ENCODE measurements around the gene OR4C46. TPM values are rescaled to one million over a fixed set of nuclear protein-coding genes. Genes with fewer than 3 reads are reported as not detected.
"Not testable (repeated sequence)": the region's sequence is repeated elsewhere in the genome, so short reads cannot be mapped to it uniquely, and the experiment has no call there.

Gene OR4C46
- polyA plus RNA-seq (not detected in 2 replicates), polyA minus RNA-seq (not detected in 2 replicates)

DNA sequence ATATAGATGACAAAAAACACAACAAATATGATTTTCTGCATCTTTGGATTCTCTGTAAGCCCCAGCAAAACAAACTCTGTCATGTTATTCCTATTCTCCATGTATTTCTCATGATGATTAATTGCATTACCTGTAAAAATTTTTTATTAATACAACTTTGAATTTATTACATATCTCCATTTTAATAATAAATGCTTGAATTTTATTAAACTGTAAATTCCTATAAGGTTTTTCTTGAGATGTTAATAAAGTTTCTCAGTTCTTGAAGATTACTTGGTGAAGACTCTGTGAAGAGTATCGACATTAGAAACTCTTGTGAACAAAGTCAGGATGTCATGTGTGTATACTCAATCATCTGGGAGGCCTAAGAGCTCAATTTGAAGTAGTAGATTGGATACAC lies at the start of gene OR4C46:
Gene OR4C46 (minus strand): TSS at position 101 of the 400 bp plus-strand sequence. CDS start 0 bp downstream, at position 101.
- H2AFZ ChIP-seq (ENCODE audit: low read depth, low read length), result no peak within 1 kb of the TSS

DNA sequence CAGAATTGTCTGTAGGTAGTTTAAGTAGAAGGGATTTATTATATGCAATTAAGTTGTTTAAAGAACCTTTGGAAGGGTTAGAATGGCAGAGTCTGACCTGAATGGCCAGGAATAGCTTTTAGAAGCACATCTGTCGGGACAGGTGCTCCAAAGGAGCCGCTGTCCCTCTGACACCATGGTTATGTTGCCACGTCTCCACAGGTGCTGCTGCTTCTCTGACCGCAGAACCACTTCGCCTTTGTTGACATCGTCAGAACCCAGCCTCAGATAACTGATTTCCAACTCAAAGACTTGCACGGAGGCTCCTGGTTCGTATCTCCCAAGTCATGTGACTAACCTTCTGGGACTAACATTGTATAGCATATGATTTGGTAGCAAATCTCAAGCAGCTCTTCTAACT lies 41.8 kb upstream of the OR4C46 start:
- H3K9me3 ChIP-seq (ENCODE audit: low read length); H3K4me3 ChIP-seq (ENCODE audit: low read length); H3K9me2 ChIP-seq (ENCODE audit: insufficient read depth, low read length); H3K36me3 ChIP-seq (ENCODE audit: insufficient read depth, low read length); H3F3A ChIP-seq (ENCODE audit: insufficient read depth, low read length, poor library complexity, severe bottlenecking); H3K27me3 ChIP-seq (ENCODE audit: insufficient read depth, low read depth, low read length); H3K4me2 ChIP-seq (ENCODE audit: low read length); H3K79me2 ChIP-seq (replicated peaks; ENCODE audit: insufficient read depth, low read length); H4K20me1 ChIP-seq (ENCODE audit: insufficient read depth); H3K27ac ChIP-seq (ENCODE audit: low read length); H2AFZ ChIP-seq (ENCODE audit: low read depth, low read length); H3K9ac ChIP-seq (ENCODE audit: low read length): not testable (repeated sequence)

More for the DNA sequence above, at the start of gene OR4C46:
- no peak within 1 kb of the TSS for H3K4me3 ChIP-seq (ENCODE audit: low read length)
- no peak for TF ChIP-seq TAF1 (IDR thresholded peaks at IDR 0.05; ENCODE audit: low read depth)
- no peaks in the 10 kb centered on the region for H3K9me2 ChIP-seq (ENCODE audit: insufficient read depth, low read length)
- H3K36me3 ChIP-seq (ENCODE audit: insufficient read depth, low read length), result no peaks in the 10 kb centered on the region
- H3K79me2 ChIP-seq (replicated peaks; ENCODE audit: insufficient read depth, low read length), result no peaks in the 10 kb centered on the region
- H3K9ac ChIP-seq (ENCODE audit: low read length), result no peak within 1 kb of the TSS
- no peaks in the 10 kb centered on the region for H3K27me3 ChIP-seq (ENCODE audit: insufficient read depth, low read depth, low read length)
- no peaks in the 10 kb centered on the region for H4K20me1 ChIP-seq (ENCODE audit: insufficient read depth)
- no peaks in the 10 kb centered on the region for H3F3A ChIP-seq (ENCODE audit: insufficient read depth, low read length, poor library complexity, severe bottlenecking)
- no peak within 1 kb of the TSS for H3K27ac ChIP-seq (ENCODE audit: low read length)
- no peaks in the 10 kb centered on the region for H3K9me3 ChIP-seq (ENCODE audit: low read length)
- no peak within 1 kb of the TSS for H3K4me2 ChIP-seq (ENCODE audit: low read length)

DNA sequence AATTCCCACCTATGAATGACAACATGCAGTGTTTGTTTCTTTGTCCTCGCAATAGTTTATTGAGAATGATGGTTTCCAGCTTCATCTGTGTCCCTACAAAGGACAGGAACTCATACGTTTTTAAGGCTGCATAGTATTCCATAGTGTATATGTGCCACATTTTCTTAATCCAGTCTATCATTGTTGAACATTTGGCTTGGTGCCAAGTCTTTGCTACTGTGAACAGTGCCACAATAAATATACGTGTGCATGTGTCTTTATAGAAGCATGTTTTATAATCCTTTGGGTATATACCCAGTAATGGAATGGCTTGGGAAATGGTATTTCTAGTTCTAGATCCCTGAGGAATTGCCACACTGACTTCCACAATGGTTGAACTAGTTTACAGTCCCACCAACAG lies 42.4 kb downstream of the OR4C46 start:
- H3K9me2 ChIP-seq (ENCODE audit: insufficient read depth, low read length); H2AFZ ChIP-seq (ENCODE audit: low read depth, low read length); H3K79me2 ChIP-seq (replicated peaks; ENCODE audit: insufficient read depth, low read length); H3K9ac ChIP-seq (ENCODE audit: low read length); H3K27me3 ChIP-seq (ENCODE audit: insufficient read depth, low read depth, low read length); H3K27ac ChIP-seq (ENCODE audit: low read length); H3K4me2 ChIP-seq (ENCODE audit: low read length); H3K36me3 ChIP-seq (ENCODE audit: insufficient read depth, low read length); H3K9me3 ChIP-seq (ENCODE audit: low read length); H3K4me3 ChIP-seq (ENCODE audit: low read length); H4K20me1 ChIP-seq (ENCODE audit: insufficient read depth); H3F3A ChIP-seq (ENCODE audit: insufficient read depth, low read length, poor library complexity, severe bottlenecking): not testable (repeated sequence)

DNA sequence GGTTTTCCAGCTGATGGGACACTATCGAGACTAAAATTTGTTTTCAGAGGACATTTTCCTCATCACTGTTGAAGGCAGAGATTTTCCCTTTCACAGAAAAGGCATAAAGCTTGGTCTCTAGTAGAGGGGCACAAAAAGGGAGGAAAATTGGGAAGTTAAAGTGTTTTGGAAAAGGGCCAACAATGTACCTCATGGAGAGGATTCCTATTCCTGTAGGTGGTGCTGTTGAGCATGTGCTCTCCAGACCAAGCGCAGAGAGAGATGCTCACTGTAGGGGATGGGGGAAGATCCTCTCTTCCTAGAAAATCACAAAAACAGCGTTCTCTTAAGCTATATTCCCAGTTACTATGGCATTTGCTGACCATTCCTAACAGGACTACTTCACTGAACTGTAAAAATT lies 44.9 kb downstream of the OR4C46 start:
- H3K9me2 ChIP-seq (ENCODE audit: insufficient read depth, low read length), result no peaks in the 10 kb centered on the region
- H3K79me2 ChIP-seq (replicated peaks; ENCODE audit: insufficient read depth, low read length), result no peaks in the 10 kb centered on the region
- H4K20me1 ChIP-seq (ENCODE audit: insufficient read depth), result no peaks in the 10 kb centered on the region
- H3K9ac ChIP-seq (ENCODE audit: low read length), result no peak overlapping the region
- no peaks in the 10 kb centered on the region for H3K9me3 ChIP-seq (ENCODE audit: low read length)
- no peak overlapping the region for H3K4me2 ChIP-seq (ENCODE audit: low read length)
- H3K36me3 ChIP-seq (ENCODE audit: insufficient read depth, low read length), result no peaks in the 10 kb centered on the region
- no peak overlapping the region for H3K27ac ChIP-seq (ENCODE audit: low read length)
- H3F3A ChIP-seq (ENCODE audit: insufficient read depth, low read length, poor library complexity, severe bottlenecking), result no peaks in the 10 kb centered on the region
- no peak overlapping the region for H2AFZ ChIP-seq (ENCODE audit: low read depth, low read length)
- TF ChIP-seq EZH2 (IDR thresholded peaks at IDR 0.05; ENCODE audit: borderline replicate concordance, insufficient read depth, low read length, poor library complexity, severe bottlenecking), result no peak
- H3K4me3 ChIP-seq (ENCODE audit: low read length), result no peak overlapping the region
- no peaks in the 10 kb centered on the region for H3K27me3 ChIP-seq (ENCODE audit: insufficient read depth, low read depth, low read length)

DNA sequence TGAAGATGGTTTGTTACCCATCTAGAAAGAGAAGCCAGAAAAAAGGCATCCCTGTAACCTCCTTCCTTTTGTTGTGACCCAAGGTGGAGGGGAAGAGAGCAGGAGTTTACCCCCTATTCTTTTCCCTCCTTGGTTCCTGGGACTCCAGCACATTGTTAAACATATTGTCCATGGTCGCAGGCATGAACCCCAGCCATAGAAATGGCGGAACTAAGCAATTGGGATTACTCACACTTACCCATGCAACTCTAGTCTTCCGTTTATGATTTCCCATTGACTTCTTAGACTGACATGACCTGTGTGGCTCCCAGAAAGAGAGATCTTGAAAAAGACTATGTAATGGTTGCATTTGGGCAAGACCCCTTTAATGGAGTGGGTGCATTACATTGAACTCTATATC lies 45.4 kb downstream of the OR4C46 start:
- no peaks in the 10 kb centered on the region for H3K79me2 ChIP-seq (replicated peaks; ENCODE audit: insufficient read depth, low read length)
- no peak for TF ChIP-seq POLR2AphosphoS5 (IDR thresholded peaks at IDR 0.05)
- TF ChIP-seq RAD21 (conservative IDR thresholded peaks at IDR 0.05), result no peak
- no peak for TF ChIP-seq TAF1 (IDR thresholded peaks at IDR 0.05; ENCODE audit: low read depth)
- no peak for TF ChIP-seq EP300 (conservative IDR thresholded peaks at IDR 0.05; ENCODE audit: poor library complexity, severe bottlenecking)
- TF ChIP-seq EZH2 (IDR thresholded peaks at IDR 0.05; ENCODE audit: borderline replicate concordance, insufficient read depth, low read length, poor library complexity, severe bottlenecking), result no peak
- TF ChIP-seq SMC3 (conservative IDR thresholded peaks at IDR 0.05; ENCODE audit: poor library complexity), result no peak
- TF ChIP-seq, protein P1, sequence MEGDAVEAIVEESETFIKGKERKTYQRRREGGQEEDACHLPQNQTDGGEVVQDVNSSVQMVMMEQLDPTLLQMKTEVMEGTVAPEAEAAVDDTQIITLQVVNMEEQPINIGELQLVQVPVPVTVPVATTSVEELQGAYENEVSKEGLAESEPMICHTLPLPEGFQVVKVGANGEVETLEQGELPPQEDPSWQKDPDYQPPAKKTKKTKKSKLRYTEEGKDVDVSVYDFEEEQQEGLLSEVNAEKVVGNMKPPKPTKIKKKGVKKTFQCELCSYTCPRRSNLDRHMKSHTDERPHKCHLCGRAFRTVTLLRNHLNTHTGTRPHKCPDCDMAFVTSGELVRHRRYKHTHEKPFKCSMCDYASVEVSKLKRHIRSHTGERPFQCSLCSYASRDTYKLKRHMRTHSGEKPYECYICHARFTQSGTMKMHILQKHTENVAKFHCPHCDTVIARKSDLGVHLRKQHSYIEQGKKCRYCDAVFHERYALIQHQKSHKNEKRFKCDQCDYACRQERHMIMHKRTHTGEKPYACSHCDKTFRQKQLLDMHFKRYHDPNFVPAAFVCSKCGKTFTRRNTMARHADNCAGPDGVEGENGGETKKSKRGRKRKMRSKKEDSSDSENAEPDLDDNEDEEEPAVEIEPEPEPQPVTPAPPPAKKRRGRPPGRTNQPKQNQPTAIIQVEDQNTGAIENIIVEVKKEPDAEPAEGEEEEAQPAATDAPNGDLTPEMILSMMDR (IDR thresholded peaks at IDR 0.05; ENCODE audit: poor library complexity, severe bottlenecking), result no peak
- TF ChIP-seq, protein P2, sequence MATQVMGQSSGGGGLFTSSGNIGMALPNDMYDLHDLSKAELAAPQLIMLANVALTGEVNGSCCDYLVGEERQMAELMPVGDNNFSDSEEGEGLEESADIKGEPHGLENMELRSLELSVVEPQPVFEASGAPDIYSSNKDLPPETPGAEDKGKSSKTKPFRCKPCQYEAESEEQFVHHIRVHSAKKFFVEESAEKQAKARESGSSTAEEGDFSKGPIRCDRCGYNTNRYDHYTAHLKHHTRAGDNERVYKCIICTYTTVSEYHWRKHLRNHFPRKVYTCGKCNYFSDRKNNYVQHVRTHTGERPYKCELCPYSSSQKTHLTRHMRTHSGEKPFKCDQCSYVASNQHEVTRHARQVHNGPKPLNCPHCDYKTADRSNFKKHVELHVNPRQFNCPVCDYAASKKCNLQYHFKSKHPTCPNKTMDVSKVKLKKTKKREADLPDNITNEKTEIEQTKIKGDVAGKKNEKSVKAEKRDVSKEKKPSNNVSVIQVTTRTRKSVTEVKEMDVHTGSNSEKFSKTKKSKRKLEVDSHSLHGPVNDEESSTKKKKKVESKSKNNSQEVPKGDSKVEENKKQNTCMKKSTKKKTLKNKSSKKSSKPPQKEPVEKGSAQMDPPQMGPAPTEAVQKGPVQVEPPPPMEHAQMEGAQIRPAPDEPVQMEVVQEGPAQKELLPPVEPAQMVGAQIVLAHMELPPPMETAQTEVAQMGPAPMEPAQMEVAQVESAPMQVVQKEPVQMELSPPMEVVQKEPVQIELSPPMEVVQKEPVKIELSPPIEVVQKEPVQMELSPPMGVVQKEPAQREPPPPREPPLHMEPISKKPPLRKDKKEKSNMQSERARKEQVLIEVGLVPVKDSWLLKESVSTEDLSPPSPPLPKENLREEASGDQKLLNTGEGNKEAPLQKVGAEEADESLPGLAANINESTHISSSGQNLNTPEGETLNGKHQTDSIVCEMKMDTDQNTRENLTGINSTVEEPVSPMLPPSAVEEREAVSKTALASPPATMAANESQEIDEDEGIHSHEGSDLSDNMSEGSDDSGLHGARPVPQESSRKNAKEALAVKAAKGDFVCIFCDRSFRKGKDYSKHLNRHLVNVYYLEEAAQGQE (IDR thresholded peaks at IDR 0.05; ENCODE audit: borderline replicate concordance), result no peak
- H3K9me3 ChIP-seq (ENCODE audit: low read length), result no peaks in the 10 kb centered on the region
- H3K27ac ChIP-seq (ENCODE audit: low read length), result no peak overlapping the region
- no peak overlapping the region for H2AFZ ChIP-seq (ENCODE audit: low read depth, low read length)
- H3K4me3 ChIP-seq (ENCODE audit: low read length), result no peak overlapping the region
- no peaks in the 10 kb centered on the region for H3F3A ChIP-seq (ENCODE audit: insufficient read depth, low read length, poor library complexity, severe bottlenecking)
- no peaks in the 10 kb centered on the region for H4K20me1 ChIP-seq (ENCODE audit: insufficient read depth)
- H3K27me3 ChIP-seq (ENCODE audit: insufficient read depth, low read depth, low read length), result no peaks in the 10 kb centered on the region
- H3K9me2 ChIP-seq (ENCODE audit: insufficient read depth, low read length), result no peaks in the 10 kb centered on the region
- H3K4me2 ChIP-seq (ENCODE audit: low read length), result no peak overlapping the region
- H3K36me3 ChIP-seq (ENCODE audit: insufficient read depth, low read length), result no peaks in the 10 kb centered on the region
- no peak overlapping the region for H3K9ac ChIP-seq (ENCODE audit: low read length)

Data from neural cell (in vitro differentiated cells).